NCI-H187 treated with DMSO at 0.1 percent for 48 hours (cell line): Measurements from ENCODE around the gene ZNF385B.

Experiments used
- DNase-seq: peaks from one replicate; lab custom pipeline; 2025; lab: John Stamatoyannopoulos, UW

ZNF385B gene

DNA sequence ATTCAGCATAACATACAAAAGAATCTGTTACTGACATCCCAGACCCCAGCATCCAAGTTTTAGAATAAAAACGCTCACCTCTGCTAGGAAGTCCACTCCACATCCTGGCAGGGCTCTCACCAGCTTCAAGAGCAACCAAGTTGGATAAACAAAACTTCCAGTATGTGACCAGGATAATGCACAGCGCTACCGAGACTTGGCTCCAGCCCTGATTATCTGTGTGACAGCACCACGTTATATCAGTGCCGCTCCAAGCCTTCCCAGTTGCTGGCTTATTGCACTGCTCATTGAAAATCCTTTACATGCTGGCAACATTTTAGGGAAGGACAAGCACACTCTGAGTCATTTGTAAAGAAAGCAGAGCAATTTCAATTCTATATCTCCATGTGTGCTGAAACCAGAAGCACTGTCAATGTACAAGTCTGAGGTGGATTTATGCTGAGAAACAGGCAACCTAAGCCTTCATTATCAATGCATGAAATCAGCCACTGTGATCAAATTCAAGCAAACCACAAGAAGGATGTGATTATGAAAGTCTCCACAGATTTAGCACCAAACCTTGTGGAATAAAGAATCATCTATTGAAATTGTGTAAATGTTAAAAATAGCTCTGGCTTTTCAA, 115.7 kb downstream of the ZNF385B start:
- no peak for DNase-seq

- no peak for DNase-seq
Measured at GRCh38 chr2:179744401-179744800, 117.0 kb downstream of the ZNF385B start.

DNA sequence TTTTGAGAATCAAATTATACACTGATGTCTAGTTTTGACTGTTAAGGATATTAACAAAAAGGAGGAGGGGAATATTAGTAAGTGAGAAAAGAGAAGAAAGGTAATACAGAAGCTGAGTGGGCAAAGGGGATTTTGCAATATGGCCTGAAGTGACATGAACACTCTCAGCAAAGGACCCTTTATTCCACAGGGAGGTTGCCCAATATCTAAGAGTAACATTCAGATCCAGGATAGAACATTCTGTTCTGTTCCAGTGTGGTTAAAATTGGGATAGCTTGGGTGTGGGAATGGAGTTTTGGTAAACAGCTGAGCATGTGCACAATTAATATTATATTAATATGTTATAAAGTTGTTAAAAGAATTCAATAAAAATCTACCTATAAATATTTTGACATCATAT, 120.1 kb downstream of the ZNF385B start:
- DNase-seq: no peak

- DNase-seq: no peak
Measured at GRCh38 chr2:179729966-179730365, 131.4 kb downstream of the ZNF385B start.

DNA sequence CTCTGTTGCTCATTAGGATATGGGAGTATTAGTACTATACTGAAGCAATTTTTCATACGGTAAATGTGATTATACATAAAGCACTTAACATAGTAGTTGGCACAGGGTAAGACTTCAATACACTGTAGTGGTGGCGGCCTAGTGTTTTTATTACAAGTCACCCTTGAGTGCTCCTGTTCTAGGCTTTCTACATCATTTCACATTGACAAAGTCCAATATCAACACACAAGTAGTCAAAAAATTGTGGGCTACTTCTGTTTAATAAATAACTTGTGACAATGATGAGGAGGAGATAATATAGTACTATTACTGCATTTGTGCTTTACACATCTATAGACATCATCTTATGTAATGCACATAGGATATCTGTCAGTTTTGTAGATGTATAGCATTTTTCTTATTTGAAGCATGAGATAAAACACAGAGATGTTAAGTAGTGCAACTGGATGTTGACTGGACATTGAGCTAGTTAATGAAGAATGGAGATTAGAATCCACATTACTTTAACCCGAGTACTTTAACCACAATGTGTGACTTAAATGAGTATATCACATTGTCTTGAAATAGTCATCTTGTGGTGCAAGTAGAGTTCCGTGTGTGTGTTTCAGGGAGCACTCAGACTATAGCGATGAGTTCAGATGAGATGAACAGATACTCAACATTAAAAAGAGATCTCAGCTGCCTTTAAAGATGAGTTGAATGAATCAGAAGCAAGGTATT, 134.8 kb downstream of the ZNF385B start:
- no peak for DNase-seq

DNA sequence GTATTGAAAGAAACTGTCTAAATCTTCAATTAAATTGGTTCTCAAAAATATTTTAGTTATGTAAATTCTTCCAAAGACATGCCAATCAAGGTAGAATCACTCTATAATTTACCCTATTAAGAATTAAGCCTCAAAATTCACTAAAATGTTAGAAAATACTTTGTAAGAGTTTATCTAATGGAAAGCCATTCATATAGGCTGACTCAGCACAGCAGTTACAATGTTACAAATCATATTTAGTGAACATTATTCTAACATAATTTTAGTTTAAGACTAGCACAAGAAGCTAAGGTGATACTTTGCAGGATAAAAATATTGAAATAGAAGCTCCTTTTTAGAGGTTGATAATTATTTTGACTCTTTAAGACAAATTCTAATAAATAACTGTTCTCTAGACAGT, 137.0 kb downstream of the ZNF385B start:
- DNase-seq: no peak

- no peak for DNase-seq
Measured at GRCh38 chr2:179720173-179720772, 141.1 kb downstream of the ZNF385B start.

- DNase-seq: no peak
Measured at GRCh38 chr2:179715871-179716270, 145.5 kb downstream of the ZNF385B start.

GRCh38 chr2:179715196-179715595, 146.2 kb downstream of the ZNF385B start:
- DNase-seq: no peak

GRCh38 chr2:179712825-179713224, 148.6 kb downstream of the ZNF385B start:
- no peak for DNase-seq

- no peak for DNase-seq
Measured at GRCh38 chr2:179711375-179711774, 150.0 kb downstream of the ZNF385B start.

GRCh38 chr2:179703702-179704101, 157.7 kb downstream of the ZNF385B start:
- DNase-seq: no peak

- DNase-seq: no peak
Measured at GRCh38 chr2:179702912-179703311, 158.5 kb downstream of the ZNF385B start.

DNA sequence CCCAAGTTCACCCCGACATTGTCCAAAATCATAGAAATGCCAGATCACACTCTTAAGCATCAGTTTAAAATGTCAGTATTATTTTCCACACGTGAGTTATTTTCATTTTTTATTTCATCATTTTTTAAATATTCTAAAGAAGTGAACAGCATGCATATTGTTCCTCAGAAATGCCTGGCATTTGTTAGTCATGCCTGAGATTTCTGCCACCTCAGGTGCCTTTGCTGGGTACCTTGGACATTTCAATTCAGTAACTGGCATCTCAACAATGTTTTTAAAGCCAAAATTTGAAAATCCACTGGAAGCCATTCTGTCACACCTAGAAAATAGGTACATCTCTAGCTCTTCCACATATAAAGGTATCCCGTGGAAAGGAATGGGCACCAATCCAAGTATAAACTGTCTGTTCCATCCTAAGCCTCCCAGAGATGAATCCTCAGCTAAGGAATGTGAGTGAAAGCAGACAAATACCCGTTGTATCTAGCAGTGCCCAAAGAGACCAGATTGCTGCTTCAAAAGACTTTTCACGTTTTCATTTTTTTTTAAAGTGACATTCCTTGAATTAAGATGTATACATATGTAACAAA, 159.8 kb downstream of the ZNF385B start:
- no peak for DNase-seq

DNA sequence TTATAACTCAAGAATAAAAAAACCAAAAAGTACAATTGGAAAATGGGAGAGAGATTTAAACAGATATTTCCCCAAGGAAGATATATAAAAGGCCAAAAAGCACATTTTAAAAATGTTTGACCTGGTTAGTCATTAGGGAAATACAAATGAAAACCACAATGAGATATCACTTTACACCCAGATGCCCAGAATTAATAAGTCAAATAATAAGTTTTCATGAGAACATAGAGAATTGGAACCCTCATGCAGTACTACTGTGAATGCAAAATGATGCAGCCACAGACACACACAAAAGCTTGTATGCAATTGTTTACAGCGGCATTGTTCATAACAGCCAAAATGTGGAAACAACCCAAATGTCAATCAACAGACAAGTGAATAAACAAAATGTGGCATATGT, 165.9 kb downstream of the ZNF385B start:
- DNase-seq: no peak

DNA sequence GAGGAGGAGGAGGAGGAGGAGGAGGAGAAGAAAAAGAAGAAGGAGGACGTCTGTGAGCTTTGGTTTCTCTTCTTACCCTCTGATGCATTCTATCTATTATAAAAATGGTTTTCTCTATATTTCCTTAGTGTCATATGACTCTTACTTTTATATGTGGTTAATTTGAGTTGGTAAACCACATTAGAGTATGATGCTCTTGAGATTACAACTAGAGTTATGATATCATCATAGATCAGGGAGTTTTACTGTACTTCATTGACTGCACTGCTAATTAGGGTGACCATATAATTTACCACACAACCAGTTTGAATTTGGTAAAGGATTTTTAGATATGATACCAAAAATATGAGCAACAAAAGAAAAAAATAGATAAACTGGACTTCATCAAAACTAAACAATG, 166.4 kb downstream of the ZNF385B start:
- no peak for DNase-seq

GRCh38 chr2:179692610-179693009, 168.8 kb downstream of the ZNF385B start:
- no peak for DNase-seq

DNA sequence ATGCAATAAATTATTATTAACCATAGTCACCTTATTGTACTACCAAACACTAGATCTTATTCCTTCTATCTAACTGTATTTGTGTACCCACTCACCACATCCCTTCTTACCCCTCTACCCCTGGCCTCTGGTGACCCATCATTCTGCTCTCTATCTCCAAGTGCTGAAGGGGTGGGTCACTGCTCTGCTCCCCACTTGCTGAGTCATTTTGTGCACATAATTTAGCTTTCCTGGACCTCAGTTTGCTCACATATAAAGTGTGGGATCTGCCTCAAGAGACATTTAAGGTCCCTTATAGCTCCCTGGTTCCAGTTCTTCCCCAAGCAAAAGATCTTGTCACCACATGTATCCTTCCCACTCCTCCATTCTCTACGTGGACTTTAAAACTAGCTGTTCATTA, 169.4 kb downstream of the ZNF385B start:
- no peak for DNase-seq

- DNase-seq: no peak
Measured at GRCh38 chr2:179691235-179691634, 170.2 kb downstream of the ZNF385B start.

GRCh38 chr2:179686718-179687342, 174.6 kb downstream of the ZNF385B start:
- no peak for DNase-seq

- DNase-seq: no peak
Measured at GRCh38 chr2:179686069-179686468, 175.3 kb downstream of the ZNF385B start.

GRCh38 chr2:179685146-179685545, 176.3 kb downstream of the ZNF385B start:
- no peak for DNase-seq

DNA sequence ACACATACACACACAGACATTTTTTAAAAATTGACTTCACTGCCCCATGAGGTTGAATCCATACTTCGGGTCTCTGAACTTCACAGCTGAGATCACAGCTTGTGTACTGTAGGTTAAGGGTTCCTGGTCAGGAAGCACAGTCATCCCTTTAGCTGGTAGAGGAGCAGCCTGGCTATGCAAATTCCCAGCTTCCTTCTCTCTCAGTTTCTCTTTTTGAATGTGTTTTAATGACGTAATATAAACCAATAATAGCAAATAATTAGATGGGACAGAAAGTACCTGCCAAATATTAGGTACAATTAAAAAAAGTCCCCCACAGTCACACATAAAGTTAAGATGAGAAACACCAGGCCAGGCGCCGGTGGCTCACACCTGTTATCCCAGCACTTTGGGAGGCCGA, 178.7 kb downstream of the ZNF385B start:
- DNase-seq: no peak
